GM23338 (cell line): ENCODE results near the gene KCNK10.

Experiments used
- CREB1 ChIP-seq: fragments of 250-450 bp; sonication (Bioruptor Pico); IDR thresholded peaks from 2 replicates; pipeline ENCODE4 v1.5.0; 2020; ENCODE audit warnings: low read depth, mild to moderate bottlenecking, moderate library complexity
- EZH2 ChIP-seq: fragments of 200-600 bp; sonication (generic); IDR thresholded peaks from one replicate; pipeline ENCODE4 v1.8.0; 2017; ENCODE audit warnings: antibody characterized with exemption, mild to moderate bottlenecking, low read depth; ENCODE audit not compliant: unreplicated experiment
- EZH2phosphoT487 ChIP-seq: fragments of 200-600 bp; sonication (generic); IDR thresholded peaks from one replicate; pipeline ENCODE4 v1.8.1; 2018; ENCODE audit warnings: antibody characterized with exemption; ENCODE audit not compliant: unreplicated experiment
- JUNB ChIP-seq: IDR thresholded peaks from one replicate; pipeline ENCODE4 v1.6.1; 2016; ENCODE audit warnings: antibody characterized with exemption; ENCODE audit not compliant: unreplicated experiment
- NANOG ChIP-seq: IDR thresholded peaks from 2 replicates; pipeline ENCODE4 v1.6.1; 2016; ENCODE audit warnings: antibody characterized with exemption, borderline replicate concordance
- POLR2AphosphoS5 ChIP-seq: IDR thresholded peaks from 2 replicates; pipeline ENCODE4 v1.6.1; 2016; ENCODE audit warnings: antibody characterized with exemption, low read depth
- STAT1 ChIP-seq: IDR thresholded peaks from one replicate; pipeline ENCODE4 v1.6.1; 2016; ENCODE audit warnings: antibody characterized with exemption; ENCODE audit not compliant: unreplicated experiment
- ZNF331 ChIP-seq: fragments of 250-450 bp; sonication (Bioruptor Pico); IDR thresholded peaks from 2 replicates; pipeline ENCODE4 v1.5.0; 2020; ENCODE audit warnings: low read depth, mild to moderate bottlenecking, moderate library complexity
- TF ChIP-seq, protein P1 (sequence below), 2 experiments: fragments of 200-600 bp in 1 of 2; sonication (generic) in 1 of 2; conservative IDR thresholded peaks; 2 replicates each; pipeline versions ENCODE4 v1.5.1 to v1.6.1; 2016 to 2017; ENCODE audit warnings: antibody characterized with exemption in 2 of 2, low read depth in 2 of 2, mild to moderate bottlenecking in 2 of 2, moderate library complexity in 1 of 2
- TF ChIP-seq, protein P2 (sequence below): IDR thresholded peaks from one replicate; pipeline ENCODE4 v1.6.1; 2018; ENCODE audit warnings: antibody characterized with exemption; ENCODE audit not compliant: unreplicated experiment

DNA sequence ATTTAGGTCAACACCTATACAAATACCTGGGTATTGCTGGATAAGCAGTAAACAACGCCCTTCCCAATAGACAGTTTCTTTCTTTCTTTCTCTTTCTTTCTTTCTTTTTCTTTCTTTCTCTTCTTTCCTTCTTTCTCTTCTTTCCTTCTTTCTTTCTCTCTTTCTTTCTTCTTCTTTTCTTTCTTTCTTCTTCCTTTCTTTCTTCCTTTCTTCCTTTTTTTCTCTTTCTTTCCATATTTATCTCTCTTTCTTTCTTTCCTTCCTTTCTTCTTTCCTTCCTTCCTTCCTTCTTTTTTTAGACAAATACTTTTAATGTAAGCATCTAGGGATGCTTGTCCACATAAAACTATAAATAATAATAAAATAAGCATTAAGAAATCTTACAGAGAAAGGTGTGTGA is 123.2 kb downstream of the KCNK10 start:
- TF ChIP-seq, protein P1, sequence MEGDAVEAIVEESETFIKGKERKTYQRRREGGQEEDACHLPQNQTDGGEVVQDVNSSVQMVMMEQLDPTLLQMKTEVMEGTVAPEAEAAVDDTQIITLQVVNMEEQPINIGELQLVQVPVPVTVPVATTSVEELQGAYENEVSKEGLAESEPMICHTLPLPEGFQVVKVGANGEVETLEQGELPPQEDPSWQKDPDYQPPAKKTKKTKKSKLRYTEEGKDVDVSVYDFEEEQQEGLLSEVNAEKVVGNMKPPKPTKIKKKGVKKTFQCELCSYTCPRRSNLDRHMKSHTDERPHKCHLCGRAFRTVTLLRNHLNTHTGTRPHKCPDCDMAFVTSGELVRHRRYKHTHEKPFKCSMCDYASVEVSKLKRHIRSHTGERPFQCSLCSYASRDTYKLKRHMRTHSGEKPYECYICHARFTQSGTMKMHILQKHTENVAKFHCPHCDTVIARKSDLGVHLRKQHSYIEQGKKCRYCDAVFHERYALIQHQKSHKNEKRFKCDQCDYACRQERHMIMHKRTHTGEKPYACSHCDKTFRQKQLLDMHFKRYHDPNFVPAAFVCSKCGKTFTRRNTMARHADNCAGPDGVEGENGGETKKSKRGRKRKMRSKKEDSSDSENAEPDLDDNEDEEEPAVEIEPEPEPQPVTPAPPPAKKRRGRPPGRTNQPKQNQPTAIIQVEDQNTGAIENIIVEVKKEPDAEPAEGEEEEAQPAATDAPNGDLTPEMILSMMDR (conservative IDR thresholded peaks at IDR 0.05; ENCODE audit: low read depth in 2 of 2): no peak
- no peak for TF ChIP-seq EZH2
- no peak for TF ChIP-seq POLR2AphosphoS5
- no peak for TF ChIP-seq NANOG
- no peak for TF ChIP-seq EZH2phosphoT487
- TF ChIP-seq, protein P2, sequence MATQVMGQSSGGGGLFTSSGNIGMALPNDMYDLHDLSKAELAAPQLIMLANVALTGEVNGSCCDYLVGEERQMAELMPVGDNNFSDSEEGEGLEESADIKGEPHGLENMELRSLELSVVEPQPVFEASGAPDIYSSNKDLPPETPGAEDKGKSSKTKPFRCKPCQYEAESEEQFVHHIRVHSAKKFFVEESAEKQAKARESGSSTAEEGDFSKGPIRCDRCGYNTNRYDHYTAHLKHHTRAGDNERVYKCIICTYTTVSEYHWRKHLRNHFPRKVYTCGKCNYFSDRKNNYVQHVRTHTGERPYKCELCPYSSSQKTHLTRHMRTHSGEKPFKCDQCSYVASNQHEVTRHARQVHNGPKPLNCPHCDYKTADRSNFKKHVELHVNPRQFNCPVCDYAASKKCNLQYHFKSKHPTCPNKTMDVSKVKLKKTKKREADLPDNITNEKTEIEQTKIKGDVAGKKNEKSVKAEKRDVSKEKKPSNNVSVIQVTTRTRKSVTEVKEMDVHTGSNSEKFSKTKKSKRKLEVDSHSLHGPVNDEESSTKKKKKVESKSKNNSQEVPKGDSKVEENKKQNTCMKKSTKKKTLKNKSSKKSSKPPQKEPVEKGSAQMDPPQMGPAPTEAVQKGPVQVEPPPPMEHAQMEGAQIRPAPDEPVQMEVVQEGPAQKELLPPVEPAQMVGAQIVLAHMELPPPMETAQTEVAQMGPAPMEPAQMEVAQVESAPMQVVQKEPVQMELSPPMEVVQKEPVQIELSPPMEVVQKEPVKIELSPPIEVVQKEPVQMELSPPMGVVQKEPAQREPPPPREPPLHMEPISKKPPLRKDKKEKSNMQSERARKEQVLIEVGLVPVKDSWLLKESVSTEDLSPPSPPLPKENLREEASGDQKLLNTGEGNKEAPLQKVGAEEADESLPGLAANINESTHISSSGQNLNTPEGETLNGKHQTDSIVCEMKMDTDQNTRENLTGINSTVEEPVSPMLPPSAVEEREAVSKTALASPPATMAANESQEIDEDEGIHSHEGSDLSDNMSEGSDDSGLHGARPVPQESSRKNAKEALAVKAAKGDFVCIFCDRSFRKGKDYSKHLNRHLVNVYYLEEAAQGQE: no peak
- no peak for TF ChIP-seq JUNB
- TF ChIP-seq CREB1 (CRISPR knock-in tag): no peak
- no peak for TF ChIP-seq STAT1
- no peak for TF ChIP-seq ZNF331 (CRISPR knock-in tag)
